Skin of body (tissue), 2 donors: Measurements from ENCODE around the gene AKT2. TPM values are rescaled to one million over a fixed set of nuclear protein-coding genes. Genes with fewer than 3 reads are reported as not detected.

Experiments used
- DNase-seq: peaks from one replicate; lab custom pipeline; 2025; lab: John Stamatoyannopoulos, UW
- total RNA-seq: library from RNA; depleted of rRNA; stranded (reverse); fragments of >200 nt; gene quantifications from one replicate; pipeline ENCODE4 v1.2.3, GENCODE V29; 2014

The AKT2 gene
- total RNA-seq, 1 donor from 2014 or later = 94.4 TPM

GRCh38 chr19:40254714-40255418 is 30.3 kb downstream of the AKT2 start:
- no peak for DNase-seq

DNA sequence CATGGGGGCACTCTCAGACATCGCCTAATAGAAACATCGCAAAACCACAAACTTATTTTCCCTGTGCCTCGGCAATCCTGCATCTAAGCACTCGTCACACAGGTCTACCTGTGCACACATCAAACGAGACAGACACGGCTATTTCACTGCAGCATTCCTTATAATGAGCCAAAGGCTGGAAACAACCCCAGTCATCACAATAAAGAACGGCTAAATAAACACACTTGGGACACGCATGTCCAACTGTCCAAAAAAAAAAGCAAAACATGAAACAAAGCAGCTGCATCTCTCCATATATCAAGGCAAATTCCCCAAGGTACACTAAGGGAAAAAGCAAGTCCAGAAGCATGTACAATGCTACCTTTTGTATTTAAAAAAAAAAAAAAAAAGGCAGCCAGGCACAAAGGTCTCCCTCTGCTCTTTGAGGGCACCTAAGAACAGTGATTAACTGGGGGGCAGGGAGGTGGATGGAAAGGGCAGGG is 31.5 kb downstream of the AKT2 start:
- DNase-seq = no peak

DNA sequence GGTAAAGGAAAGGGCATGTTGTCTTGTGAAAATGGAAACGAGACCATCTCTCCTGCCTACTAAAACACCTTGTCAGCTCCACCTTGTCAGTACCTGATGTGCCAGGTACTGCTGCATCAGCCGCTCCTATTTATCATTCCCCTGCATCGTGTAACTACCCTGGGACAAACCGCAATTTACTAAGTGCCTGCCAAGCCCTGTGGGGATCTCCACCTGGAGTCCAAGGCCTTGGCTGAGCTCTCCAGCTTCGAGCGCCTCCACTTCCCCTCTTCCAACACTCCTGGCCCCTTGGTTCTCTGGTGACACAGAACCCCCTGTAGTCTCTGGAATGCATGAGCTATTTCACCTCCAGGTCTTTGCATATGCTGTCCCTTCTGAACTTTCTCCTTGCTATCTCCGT is 32.8 kb downstream of the AKT2 start:
- DNase-seq = no peak

- no peak for DNase-seq
Observed at GRCh38 chr19:40251991-40252390, 33.2 kb downstream of the AKT2 start.

DNA sequence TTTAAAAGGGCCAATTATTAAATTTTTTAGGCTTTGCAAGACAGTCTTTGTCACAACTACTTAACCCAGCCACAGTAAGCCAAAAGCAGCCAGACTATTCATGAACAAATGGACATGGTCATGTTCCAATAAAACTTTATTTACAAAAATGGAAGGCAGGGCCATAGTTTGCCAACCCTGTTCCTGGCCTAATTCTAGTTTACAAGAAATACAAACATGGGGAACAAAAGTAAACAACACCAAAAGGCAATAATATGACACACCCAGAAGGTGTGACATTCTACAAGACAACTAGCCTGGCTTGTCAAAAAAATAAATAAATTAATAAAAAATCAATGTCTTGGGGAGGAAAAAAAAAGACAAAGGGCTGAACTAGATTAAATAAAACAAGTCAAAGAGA is 33.9 kb downstream of the AKT2 start:
- DNase-seq = no peak

DNA sequence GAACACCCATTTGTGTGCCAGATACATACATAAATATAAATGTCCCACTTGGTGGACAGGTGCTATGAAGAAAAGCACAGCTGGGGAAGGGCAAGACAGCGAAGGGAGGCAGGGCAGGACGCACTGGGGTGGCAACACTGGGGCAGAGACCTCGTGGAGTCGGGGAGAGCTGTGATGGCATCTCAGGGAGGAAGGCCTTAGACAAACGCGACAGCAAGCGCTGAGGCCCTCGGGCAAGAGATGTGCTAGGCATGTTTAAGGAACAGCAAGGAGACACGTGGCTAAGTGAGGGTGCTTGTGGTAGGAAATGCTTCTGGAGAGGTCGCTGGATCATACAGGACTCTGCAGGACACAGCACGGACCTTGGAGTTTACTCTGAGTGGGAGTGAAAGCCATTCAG is 35.4 kb downstream of the AKT2 start:
- DNase-seq = no peak

- DNase-seq = no peak
Observed at GRCh38 chr19:40249201-40249600, 35.9 kb downstream of the AKT2 start.

DNA sequence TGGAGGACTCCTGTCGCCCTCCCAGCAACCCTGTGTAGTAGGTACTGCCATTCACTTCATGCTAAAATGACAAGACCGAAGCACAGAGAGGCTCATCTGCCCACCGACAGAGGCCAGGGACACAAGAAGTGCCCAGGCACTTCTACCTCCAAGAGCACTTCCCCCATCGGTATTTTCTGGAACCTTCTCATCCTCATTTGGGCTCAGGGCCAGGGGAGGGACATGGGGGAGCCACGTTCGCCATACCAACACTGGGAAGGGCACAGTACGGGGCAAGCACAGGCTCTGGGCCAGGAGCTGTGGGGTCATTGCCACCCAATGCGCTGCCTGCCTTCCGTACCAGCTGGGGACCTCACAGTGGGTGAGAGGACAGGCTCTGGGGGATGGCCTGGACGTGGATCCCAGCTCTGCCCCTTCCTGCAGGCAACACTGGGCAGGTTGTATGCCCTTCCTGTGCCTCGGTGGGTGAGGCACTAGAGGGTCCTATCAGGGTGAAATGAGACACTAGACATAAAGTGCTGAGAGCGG is 37.3 kb downstream of the AKT2 start:
- no peak for DNase-seq

DNA sequence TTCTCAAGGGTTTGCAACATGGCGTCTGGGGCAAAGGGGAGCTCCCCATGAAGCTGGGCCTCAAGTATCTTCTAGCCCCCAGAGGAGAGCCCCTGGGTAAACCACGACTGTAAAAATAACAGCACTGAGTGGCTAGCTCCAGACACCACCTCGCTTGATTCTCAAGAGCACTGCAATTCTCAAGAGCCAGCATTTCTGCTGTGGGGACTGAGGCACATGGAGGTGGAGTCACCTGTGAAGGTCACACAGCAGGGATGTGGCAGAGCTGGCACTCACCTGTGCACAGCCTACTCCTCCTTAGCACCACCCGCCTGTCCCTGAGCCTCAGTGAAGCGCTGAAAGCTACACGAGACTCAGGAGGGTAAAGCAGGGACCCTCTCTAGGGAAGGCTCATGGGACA is 38.0 kb downstream of the AKT2 start:
- DNase-seq = no peak

DNA sequence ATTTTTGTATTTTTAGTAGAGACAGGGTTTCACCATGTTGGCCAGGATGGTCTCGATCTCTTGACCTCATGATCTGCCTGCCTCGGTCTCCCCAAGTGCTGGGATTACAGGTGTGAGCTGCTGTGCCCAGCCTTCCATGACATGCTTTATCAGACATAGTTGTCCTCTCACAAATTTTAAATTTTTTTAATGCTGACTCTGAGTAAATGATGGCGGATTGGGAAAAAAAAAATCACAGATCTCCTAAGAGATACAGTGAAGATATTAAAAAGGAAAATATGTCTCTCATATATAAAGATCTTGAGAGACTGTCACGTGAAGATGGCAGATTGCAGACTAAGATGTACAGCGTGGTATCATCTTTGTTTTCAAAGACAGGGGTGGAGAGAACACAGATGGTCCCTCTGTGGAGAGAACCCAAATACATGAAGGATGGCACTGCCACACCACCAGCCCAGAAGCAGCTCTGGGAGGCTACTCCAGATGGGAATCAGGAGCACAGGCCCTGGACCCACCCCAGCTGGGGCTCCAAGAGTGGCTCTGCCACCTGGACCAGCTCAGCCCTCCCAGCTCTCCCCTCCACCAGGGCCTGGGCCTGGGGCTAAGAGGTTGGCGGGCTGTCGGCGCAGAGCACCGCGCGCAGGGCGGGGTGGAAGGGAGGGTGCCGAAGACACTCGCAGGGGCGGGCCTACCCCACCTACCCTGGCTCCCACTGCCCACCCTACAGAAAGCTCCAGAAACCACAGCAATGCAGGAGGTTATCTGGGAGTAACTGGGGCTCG is 38.7 kb downstream of the AKT2 start:
- DNase-seq = no peak

GRCh38 chr19:40245506-40246128 is 39.5 kb downstream of the AKT2 start:
- no peak for DNase-seq

DNA sequence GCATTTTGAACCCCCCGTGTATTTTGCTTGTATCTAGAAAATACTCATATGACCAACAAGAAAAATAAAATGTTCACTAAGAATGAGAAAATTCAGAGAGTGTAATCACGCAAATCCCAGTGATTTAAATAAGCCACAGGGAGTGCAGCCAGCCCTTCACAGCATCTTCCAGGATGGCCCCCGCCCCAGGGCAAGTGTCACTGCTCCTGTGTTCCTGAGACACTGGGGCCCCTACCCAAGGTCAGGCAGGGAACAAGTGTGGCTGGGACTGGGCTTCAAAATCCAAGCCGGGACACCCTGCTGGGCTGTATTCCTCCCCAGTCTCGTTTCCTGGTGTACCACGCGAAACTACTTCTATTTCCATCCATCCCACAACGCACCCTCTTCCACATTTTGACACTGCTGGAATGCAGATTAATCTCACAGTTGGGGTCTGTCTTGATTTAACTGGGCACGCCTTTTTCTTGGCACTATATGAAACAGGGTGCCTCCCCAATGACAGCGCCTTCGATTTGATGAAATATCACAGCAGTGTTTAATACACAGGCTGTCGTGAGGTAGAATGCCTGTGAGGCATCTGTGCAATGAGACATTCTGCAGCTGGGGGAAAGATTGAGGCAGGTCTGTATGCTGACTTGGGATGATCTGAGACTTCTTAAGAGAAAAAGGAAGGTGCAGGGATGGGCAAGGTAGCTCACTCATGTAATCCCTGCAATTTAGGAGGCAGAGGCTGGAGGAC is 40.4 kb downstream of the AKT2 start:
- no peak for DNase-seq

GRCh38 chr19:40243181-40243580 is 42.0 kb downstream of the AKT2 start:
- no peak for DNase-seq

GRCh38 chr19:40242480-40242879 is 42.7 kb downstream of the AKT2 start:
- DNase-seq = no peak

DNA sequence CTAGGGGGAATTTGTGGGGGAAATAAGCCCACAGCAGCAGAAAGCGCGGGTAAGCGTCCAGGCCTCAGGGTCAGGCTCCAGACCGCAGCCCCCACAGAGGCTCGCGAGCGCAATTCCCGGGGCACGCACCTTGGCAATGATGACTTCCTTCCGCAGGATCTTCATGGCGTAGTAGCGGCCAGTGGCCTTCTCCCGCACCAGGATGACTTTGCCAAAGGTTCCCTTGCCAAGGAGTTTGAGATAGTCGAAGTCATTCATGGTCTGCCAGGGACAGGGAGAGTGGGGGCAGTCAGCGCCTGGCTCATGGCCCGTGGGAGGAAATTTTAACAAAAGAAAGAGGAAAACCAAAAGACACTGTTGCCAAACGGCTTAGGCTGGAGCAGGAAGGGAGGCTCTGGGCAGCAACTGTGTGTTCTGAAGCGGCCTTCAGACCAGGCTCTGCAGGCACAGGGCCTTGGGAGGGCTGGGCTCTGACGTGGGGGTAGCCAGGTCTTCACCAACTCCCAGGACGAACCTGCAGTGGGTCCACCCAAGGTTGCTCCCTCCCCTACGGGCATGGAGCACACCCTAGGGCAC is 43.2 kb downstream of the AKT2 start:
- DNase-seq = no peak

DNA sequence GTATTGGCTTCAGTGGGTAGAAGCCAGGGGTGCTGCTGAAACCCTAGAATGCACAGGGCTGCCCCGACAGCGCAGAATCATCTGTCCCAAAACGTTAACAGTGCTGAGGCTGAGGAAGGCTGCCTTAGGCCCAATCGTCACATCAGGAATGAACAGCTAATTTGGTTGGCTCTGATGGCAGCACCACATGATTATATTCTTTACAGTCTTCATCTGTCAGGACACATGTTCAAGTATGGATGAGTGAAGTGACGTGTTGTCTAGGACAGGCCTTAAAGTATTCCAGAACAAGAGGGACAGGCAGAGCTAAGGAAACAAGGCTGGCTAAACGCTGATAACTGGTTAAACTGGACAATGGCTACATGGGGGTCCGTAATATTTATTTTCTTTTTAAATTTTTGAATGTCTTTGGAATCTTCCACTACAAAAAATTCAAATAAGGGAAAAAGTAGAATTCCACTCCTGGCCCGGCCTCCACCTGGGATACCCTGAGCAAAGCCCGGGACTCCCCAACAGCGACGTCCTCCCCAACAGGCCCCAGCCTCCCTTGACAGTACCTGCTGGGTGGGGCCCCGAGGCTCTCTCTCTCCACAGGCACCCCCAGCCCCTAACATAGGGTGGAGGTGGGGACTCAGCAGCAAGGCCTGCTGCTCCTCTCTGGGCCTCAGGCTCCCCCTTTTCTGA is 43.9 kb downstream of the AKT2 start:
- no peak for DNase-seq

- no peak for DNase-seq
Observed at GRCh38 chr19:40240332-40240731, 44.8 kb downstream of the AKT2 start.

DNA sequence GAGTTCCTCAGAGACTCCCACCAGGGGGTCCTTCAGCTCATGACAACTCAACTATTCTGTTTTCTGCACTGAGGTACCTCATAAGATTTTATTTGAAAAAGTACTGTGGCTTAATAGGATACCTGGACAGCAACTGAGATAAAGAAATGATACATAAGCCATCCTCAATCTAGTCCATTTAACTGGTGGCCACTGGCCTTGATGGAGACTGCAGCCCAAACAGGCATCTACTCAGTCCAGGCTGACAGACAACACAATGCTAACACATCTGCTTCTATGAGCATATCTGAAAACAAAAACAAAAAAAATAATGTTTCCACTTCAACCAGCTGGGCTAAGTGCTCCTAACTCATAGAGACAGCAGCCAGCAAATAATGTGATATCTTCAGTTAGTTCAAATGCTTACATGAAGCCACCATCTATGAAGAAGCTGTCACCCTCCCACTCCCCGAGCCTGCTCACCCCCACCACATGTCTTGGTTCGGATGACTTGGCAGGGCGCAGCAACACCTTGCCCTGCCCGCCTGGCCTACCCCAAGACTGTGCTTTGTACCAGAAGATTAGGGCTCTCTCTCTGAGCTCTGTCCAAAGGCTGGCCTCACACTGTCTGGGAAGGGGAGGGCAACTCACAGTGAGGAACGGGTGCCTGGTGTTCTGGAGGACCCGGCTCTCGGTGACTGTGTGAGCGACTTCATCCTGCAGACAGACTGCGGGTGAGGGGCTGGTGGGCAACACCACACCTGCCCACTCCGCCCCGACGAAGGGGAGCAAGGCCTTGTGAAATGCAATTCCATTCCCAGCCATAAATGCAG is 45.5 kb downstream of the AKT2 start:
- DNase-seq = no peak

- DNase-seq = no peak
Observed at GRCh38 chr19:40238775-40239174, 46.4 kb downstream of the AKT2 start.

DNA sequence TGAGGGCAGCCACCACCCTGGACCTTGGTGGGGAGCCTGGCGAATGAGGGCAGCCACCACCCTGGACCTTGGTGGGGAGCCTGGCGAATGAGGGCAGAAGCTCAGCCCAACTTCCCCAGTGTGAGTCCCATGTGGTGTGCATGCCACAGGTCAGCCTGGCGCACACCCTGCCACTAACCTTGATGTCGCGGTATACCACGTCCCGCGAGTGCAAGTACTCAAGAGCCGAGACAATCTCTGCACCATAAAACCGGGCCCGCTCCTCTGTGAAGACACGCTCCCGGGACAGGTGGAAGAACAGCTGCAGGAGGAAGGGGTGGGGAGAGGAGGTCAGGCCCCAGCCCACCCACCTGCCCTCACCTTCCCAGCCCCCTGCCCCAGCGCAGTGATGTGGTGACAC is 47.4 kb downstream of the AKT2 start:
- no peak for DNase-seq
